Measurements from ENCODE around the gene DBI.

DBI gene

DNA sequence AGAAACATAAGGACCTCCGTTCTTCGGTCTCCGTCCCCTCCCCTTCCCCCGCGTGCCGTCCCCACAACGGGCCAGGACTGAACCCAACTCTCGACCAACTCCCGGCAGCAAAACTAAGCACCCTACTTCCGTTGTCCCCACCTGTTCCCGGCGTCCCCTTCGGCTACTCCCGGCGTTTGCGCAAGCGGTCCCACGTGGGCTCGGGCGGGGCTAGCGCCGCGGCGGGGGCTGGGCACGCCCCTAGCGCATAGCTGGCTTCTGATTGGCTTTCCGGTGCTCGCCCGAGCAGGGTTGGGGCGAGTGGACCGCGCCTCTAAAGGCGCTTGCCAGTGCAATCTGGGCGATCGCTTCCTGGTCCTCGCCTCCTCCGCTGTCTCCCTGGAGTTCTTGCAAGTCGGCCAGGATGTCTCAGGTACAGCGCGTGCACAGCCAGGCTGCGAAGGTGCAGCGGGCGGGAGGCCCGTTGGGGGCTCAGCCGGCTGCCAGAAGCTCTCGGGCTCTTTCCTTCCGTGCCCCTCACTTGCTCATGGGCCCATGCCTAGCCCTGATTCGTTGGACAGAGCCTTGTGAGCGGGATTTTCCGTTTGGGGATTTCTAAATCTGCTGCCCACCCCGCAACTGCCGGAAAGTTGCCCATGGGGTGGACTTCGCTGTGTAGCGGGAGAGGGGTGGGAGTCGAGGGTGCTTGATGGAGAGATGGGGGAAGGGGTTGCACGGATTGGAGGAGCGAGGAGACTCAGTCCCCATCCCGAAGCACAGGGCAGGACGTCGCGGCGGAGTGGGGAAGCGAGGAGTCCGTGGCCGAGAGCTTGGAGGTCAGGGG is at the start of gene DBI, which contains the start of gene C2orf76:
DBI (plus strand) TSS at position 329 of the 823 bp plus-strand sequence; CDS start at position 404, 75 bp downstream.
C2orf76 (minus strand) TSS at position 186 of the 823 bp plus-strand sequence. CDS start 26,875 bp downstream, outside the sequence.
- DNase-seq (ENCODE audit: low read depth in 2 of 2), result peak; percentile 84 to 86

DNA sequence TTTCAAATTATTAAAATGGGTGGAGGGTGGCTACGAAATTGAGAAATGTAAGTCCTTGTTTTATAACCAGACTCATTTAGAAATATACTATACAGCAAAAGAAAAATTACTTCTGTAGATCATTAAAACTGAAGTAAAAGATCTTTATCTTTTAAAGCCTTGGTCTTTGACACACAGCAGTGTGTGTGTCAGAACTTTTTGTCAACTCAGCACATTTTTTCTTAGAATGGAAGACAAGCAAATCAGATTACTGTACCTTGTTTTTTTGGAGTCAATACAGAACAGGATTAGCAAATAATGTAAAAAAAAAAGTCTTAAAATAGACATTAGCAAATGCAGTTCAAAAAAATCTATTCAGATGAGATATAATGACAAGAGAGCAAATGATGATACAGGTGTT is 49.2 kb upstream of the DBI start:
- no peak for DNase-seq (ENCODE audit: low read depth in 2 of 2)

DNA sequence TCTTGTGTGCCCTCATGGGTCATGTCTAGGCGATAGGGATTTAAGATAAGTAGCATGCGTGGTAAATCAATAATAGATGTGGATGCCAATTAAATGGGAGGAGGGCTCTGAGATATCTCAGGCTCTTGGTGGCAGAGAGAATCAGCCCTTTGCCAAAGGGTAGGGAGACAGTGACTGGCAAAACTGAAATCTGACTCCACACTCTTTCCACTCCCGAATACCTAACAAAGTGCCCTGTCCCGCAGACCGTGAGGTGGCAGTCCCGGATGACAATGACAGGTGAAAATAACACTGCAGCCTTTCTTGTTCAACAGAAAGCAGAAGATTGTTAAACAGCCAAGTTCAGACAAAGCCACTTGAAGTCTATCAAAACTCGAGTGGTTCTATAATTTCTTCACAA is 47.2 kb upstream of the DBI start:
- no peak for DNase-seq (ENCODE audit: low read depth in 2 of 2)

DNA sequence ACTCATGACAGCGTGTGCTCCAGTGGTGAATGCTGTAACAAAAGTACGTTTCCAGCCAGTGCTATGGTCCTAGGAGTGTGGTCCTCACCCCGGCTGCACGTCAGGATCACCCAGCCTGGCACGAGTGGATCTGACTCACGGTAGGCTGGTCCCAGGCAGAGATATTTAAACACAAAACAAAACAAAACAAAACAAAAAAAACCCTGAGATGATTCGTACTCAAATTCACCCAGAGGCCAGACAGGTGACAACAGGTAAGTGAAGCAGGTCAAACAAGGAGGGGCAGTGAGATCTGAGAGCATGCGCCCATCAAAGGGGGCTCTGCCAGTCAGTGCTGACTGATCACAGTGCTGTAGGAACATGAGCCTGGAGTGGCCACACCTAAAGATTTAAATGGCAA is 43.3 kb upstream of the DBI start:
- DNase-seq (ENCODE audit: low read depth in 2 of 2), result no peak

DNA sequence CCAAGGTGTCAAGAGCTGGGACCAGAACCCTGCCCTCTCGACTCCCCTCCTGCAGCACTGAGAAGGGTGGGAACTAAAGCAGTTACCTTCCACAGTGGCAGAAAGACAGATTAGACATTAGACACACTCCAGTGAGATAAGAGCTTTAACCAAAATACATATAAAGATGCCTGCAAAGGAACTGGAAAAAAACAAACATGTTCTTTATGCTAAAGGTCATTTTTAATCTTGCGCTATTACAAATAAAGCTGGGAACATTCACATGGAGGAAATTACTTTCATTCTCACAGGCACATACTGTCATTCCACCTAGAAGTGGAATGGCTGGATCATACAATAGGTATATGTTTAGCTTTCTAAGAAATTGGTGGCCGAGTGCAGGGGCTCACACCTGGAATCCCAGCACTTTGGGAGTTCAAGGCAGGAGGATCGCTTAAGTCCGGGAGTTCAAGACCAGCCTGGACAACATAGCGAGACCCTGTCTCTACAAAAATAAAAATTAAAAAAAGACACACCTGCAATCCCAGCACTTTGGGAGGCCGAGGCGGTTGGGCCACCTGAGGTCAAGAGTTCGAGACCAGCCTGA is 42.0 kb upstream of the DBI start:
- no peak for DNase-seq (ENCODE audit: low read depth in 2 of 2)

DNA sequence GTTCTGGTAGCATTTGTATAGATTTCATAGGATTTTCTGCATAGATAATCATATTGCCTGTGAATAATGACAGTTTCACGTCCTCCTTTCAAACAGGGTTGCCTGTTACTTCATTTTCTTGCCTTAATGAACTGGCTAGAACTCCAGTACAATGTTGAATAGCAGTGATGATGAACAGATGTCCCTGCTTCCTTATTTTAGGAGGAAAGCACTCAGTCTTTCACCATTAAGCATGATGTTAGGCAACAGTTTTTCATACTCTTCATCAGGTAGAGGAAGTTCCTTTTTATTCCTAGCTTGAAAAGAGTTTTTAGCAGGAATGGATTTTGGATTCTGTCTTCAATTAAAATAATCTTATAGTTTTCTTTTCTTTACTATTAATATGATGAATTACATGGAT is 39.8 kb upstream of the DBI start:
- no peak for DNase-seq (ENCODE audit: low read depth in 2 of 2)

DNA sequence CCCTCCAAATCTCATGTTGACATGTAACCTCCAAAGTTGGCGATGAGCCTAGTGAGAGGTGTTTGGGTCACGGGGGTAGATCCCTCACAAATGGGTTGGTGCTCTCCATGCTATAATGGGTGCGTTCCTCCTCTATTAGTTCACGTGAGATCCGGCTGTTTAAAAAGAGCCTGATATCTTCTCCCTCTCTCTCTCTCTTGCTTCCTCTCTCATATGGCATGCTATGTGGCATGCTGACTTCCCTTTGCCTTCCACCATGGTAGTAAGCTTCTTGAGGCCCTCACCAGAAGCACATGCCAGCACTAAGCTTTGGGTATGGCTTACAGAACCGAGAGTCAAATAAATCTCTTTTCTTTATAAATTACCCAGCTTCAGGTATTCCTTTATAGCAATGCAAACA is 39.3 kb upstream of the DBI start:
- DNase-seq (ENCODE audit: low read depth in 2 of 2), result no peak

DNA sequence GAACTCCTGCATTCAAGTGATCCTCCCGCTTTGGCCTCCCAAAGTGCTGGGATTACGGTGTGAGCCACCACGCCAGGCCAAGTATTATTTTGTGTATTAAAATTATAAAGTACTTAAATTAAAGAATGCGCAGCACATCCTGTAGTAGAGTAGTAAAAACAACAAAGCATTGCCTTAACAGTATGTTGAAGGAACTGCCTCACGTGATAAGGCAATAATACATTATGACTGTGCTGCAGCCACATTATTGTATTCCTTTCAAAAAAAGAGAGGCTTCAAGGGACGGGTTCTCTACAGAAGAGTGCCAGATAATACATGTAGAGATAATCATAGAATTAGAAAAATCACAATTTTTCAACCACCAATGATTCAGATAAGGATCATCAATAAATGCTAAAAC is 33.8 kb upstream of the DBI start:
- no peak for DNase-seq (ENCODE audit: low read depth in 2 of 2)

DNA sequence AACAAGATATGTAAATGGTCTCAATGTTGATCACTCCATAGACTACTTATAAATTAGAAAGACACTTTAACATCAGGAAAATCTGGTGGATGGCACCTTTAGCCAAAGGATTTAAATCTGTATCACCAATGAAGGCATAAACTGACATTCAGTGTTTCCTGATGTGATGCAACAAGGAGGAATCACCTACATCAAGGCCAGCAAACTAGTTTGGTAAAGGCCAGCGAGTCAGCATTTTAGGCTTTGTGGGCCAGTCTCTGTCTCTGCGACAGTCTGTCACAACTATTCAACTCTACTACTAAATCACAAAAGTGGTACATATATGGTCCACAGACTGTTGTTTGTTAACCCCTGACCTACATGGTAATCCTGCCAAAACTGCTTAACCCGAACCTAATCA is 33.4 kb upstream of the DBI start:
- no peak for DNase-seq (ENCODE audit: low read depth in 2 of 2)

DNA sequence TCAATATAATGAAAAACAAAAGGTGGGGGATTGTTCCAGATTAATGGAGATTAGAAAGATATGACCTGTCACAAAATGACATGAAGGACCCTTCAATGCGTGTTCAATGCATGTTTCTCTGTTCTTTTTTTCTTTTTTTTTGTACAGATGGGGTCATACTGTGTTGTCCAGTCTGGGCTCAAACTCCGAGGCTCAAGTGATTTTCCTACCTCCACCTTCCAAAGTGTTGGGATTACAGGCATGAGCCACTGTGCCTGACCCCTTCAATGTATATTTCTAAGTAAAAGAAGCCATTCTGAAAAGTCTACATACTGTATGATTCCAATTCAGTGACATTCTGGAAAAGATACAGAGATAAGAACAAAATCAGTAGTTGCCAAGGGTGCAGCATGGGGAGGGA is 32.9 kb upstream of the DBI start:
- DNase-seq (ENCODE audit: low read depth in 2 of 2), result no peak

DNA sequence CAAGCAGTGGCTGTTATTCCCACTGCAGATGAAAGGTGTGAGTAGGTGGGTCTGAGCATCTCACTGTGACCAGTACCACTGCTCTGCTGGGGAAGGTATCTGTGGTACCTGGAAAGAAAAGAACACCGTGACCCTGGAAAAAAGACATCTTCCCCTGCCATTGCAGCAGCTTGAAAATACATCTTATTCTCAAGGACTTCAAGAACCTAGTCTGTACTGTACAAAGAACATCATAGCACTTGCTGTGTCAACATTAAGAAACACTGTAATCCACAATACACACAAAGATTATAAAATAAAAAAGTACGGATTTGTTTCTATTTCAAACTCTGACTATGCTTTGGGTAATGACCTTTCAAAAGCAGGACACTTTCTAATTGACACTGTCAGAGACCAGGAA is 29.0 kb upstream of the DBI start:
- DNase-seq (ENCODE audit: low read depth in 2 of 2), result no peak

DNA sequence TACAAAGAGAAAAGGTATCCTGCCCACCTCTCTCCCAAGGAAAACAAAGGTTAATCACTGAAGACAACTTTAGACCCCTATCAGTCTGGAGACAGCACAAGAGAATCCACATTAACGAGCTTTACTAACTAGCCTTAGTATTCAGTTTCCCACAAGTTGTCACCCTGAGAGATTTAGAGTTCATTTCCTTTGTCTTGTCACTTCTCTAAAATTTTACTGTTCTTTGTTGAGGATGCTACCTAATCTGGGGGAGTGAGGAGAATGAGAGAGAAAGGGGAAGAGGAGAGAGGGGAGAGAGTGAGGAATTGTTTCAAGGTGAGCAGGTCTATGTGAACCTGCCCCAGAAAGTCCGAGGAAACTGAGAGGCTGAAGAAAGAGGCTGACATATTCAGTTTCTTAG is 28.5 kb upstream of the DBI start:
- no peak for DNase-seq (ENCODE audit: low read depth in 2 of 2)

DNA sequence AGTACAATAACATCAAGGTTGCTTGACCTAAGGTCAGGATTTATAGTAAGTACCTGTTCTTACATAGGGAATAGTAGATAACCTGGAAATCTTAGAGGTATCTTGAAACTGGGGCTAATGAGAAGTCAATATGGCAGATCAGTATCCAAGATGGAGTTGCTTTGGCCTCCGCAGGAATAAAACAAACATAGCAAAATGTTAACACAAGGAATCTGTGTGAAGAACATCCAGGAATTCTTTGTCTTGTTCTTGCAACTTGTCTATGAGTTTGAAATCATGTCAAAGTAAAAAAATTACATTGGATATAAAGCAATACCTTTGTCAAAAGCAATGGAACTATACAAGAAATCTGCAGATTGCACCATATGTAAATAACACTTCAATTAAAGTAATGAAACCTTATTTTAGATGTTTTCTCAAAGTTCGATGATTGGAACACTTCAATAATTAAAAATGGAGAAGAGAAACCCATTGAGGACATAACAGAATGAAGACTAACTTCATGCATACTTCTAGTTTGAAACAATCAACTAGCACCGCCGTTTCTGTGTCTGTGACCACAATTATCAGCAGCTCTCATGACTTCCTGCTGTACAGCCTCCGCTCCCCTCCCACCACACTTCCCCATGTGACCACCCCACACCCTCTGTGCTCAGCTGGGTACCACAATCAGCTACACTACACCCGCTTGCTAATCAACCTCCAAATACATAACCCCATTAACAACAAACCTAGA is 27.8 kb upstream of the DBI start:
- DNase-seq (ENCODE audit: low read depth in 2 of 2), result no peak

DNA sequence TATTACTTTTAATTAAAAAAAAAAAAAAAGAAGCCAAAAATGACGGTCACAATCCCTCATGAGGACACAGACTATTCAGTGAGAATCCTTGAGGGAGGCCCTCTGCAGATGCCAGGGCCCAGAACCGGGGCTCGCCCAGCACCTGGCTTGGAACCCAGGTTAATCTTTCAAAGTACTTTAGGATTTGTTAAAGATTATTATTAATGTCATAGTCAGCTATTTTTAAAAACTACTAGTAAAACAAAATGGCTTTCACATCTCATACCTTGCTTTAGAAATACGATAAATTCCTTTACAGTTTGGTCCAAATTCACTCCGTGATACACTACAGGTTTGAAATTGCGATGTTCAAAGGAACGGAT is 27.2 kb upstream of the DBI start:
- DNase-seq (ENCODE audit: low read depth in 2 of 2), result no peak

DNA sequence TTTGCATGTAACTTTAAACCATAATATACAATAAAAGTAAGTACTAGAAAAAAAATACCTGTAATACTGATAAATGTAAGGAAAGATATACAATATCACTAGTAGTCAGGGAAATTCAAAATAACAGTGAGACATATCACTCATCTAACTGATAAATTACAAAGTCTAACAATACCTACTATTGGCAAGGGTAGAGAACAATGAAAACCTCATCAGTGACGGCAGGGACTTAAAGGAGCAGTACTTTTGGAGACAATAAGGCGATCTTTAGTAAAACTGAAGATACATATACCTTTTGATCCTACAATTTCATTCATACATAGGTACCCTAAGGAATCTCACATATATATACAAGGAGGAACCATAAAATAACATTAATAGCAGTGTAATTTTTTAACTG is 25.1 kb upstream of the DBI start:
- no peak for DNase-seq (ENCODE audit: low read depth in 2 of 2)

DNA sequence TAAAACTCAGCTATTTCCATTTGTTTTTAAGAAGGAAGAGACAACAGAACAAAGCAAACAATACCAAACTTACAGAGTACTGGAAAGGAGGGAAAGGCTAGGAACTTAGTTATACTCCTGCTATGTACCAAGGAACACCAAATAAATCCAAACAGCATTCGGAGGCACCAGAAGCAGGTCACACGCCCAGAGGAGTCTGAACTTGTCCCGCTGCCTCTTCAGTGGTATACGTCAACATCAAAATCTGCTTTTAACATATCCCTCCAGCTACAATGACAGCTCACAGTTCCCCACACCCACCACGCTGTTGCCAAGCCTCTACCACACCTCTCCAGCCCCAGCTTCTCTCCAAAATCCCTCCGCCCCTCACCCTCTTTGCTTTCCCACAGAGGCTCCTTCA is 17.5 kb upstream of the DBI start:
- DNase-seq (ENCODE audit: low read depth in 2 of 2), result no peak

DNA sequence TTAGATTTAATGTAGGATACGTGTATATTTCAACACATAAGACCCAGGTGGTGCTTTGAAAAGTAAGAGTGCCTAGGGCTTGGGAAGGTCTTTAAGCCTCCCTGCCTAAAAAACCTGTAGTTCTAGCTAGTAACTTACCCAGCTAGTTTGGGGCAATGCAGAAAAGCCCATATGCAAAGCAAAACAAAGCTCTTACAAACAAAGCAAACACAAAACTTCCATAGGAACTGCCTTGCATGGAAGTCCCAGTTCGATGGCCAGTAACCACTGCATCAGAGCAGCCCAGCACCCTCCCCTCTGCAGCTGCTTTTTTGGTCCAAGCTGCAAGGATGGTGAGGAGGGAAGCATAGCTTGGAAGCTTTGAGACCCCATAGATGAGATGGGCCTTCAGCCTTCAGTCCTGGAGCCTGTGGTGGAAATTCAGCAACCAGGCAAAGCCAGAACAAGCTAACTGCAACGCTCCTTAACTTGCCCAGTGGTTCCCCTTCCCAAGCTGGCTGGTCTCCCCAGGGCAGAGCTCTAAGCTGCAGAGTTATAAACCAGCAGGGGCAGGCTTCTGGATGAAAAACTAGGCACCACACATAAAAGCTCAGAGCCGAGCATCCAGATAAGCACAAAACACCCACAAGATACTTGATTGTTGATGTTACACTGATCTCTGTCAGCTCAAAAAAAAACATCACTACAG is 16.3 kb upstream of the DBI start:
- no peak for DNase-seq (ENCODE audit: low read depth in 2 of 2)

DNA sequence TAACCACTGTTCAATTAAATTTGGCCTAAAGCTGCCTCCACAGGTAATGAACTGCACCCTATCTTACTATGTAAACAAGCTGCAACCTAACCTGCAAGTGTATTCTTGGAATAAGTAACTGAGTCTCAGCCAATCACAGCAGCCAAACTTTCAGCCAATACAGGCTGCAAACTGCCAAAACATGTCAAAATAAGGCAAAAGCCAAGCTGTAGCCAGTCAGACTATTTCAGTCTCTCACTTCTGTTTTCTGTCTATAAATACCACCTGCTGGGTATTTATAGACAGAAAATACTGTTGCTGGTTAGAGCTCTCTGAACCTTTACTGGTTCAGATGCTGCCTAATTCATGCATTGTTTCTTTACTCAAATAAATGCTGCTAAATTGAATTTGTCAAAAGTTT is 14.4 kb upstream of the DBI start:
- DNase-seq (ENCODE audit: low read depth in 2 of 2), result no peak

DNA sequence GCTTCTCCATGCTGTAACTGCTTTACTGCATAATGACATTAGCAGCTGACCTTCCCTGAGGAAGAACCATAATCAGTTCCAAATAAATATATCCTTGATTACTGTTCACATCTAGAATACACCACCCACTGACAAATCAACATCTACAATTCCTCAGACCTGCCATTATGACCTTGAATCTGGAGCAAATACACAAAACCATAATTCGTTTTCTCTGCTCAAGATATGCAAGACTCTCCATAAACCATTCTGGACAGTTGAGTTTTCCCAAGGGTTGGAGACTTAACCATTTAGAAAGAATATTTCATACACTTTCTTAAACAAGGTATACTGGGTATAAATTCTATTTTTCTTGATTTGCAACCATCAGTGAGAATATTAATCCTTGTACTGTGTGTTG is 11.9 kb upstream of the DBI start:
- DNase-seq (ENCODE audit: low read depth in 2 of 2), result no peak

DNA sequence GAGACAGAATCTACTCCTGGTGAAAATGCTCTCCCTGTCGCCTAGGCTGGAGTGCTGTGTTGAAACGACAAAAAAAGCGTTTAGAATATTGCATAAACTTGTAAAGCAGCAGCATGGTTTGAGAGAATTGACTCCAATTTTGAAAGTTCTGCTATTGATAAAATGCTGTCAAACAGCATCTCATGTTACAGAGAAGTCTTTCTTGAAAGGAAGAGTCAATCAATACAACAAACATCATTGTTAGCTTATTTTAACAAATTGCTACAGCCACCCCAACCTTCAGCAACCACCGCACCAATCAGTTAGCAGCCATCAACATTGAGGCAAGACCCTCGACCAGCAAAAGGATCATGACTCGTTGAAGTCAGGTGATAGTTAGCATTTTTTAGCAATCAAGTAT is 7.0 kb upstream of the DBI start:
- no peak for DNase-seq (ENCODE audit: low read depth in 2 of 2)

DNA sequence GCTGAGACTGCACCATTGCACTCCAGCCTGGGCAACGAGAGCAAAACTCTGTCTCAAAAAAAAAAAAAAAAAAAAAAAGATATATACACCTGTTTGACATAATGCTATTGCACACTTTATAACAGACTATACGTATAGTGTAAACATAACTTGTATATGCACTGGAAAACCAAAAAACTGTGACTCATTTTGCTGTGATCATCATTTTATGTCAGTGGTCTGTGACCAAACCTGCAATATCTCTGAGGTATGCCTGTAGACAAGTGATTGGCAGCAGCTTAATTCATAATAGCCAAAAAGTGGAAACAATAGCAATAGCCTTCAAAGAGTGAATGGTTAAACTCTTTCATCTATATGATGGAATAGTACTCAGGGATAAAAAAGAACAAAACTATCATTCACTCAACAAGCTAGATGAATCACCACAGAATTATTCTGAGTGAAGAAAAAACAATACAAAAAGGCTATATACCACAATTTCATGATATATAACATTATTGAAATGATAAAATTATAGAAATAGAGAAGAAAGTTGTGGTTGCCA is 6.3 kb upstream of the DBI start:
- no peak for DNase-seq (ENCODE audit: low read depth in 2 of 2)

DNA sequence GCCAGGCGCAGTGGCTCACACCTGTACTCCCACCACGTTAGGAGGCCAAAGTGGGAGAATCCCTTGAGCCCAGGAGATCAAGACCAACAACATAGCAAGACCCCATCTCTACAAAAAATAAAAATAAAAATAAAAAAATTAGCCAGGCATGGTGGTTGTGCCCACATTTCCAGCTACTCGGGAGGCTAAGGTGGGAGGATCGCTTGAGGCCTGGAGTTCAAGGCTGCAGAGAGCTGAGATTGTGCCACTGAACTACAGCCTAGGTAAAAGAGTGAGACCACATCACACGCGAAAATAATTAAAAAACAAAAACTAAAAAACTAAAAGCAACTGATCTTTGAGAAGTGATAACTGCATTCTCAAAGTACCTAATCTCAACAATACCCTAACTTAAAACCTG is 2.0 kb upstream of the DBI start:
- no peak for DNase-seq (ENCODE audit: low read depth in 2 of 2)

Measured in fibroblast of skin of left quadriceps (primary cell).